Liver (tissue), 9 donors: ENCODE data around the gene NKX3-2. TPM values are rescaled to one million over a fixed set of nuclear protein-coding genes. Genes with fewer than 3 reads are reported as not detected.

Experiments used
- DNase-seq: peaks from one replicate; pipeline ENCODE4 v3.0.0-alpha.2; 2017; ENCODE audit warnings: low spot score
- H3K27ac ChIP-seq, 2 donors: one replicate each; pipeline ENCODE4 v1.7.0; 2013; ENCODE audit warnings: inconsistent platforms in 2 of 2, low read length in 2 of 2, control low read depth in 1 of 2, low read depth in 1 of 2, mild to moderate bottlenecking in 1 of 2
- H3K27me3 ChIP-seq, 4 donors: one replicate each; pipeline versions ENCODE4 v1.6.1 to v1.7.0; 2013; ENCODE audit warnings: low read length in 3 of 4, inconsistent platforms in 1 of 4, mild to moderate bottlenecking in 1 of 4, moderate library complexity in 1 of 4; ENCODE audit not compliant: control insufficient read depth in 4 of 4, insufficient read depth in 4 of 4
- H3K36me3 ChIP-seq, 4 donors: one replicate each; pipeline versions ENCODE4 v1.6.1 to v1.7.0; 2013; ENCODE audit warnings: low read length in 3 of 4, mild to moderate bottlenecking in 3 of 4, low read depth in 1 of 4, moderate library complexity in 1 of 4; ENCODE audit not compliant: control insufficient read depth in 4 of 4, insufficient read depth in 3 of 4
- H3K4me1 ChIP-seq, 4 donors: one replicate each; pipeline versions ENCODE4 v1.6.1 to v1.7.0; 2013; ENCODE audit warnings: low read length in 3 of 4, mild to moderate bottlenecking in 3 of 4, moderate library complexity in 1 of 4; ENCODE audit not compliant: control insufficient read depth in 4 of 4, insufficient read depth in 4 of 4
- H3K4me3 ChIP-seq, 3 donors: one replicate each; pipeline versions ENCODE4 v1.6.1 to v1.7.0; 2013; ENCODE audit warnings: low read length in 3 of 3, control low read depth in 1 of 3, low read depth in 1 of 3, mild to moderate bottlenecking in 1 of 3
- H3K9ac ChIP-seq, 2 donors: one replicate each; pipeline ENCODE4 v1.7.0; 2013; ENCODE audit warnings: low read length in 2 of 2, mild to moderate bottlenecking in 2 of 2, moderate library complexity in 2 of 2, control low read depth in 1 of 2, low read depth in 1 of 2
- H3K9me3 ChIP-seq, 4 donors: one replicate each; pipeline versions ENCODE4 v1.6.1 to v1.7.0; 2013; ENCODE audit warnings: low read length in 3 of 4; ENCODE audit not compliant: control insufficient read depth in 4 of 4
- ATF3 ChIP-seq: IDR thresholded peaks from 2 replicates; pipeline ENCODE4 v1.6.1; 2016; ENCODE audit warnings: antibody characterized with exemption
- CTCF ChIP-seq: fragments of 150-350 bp; IDR thresholded peaks from 2 replicates; pipeline ENCODE4 v1.5.1; 2017; ENCODE audit warnings: improper control_type of control experiment, low read depth, low read length; ENCODE audit not compliant: missing input control
- EGR1 ChIP-seq, 2 donors: IDR thresholded peaks; 2 replicates each; pipeline ENCODE4 v1.6.1; 2016 to 2018; ENCODE audit warnings: antibody characterized with exemption in 2 of 2, low read depth in 2 of 2
- FOXA1 ChIP-seq: IDR thresholded peaks from 2 replicates; pipeline ENCODE4 v1.6.1; 2016; ENCODE audit warnings: antibody characterized with exemption
- GABPA ChIP-seq, 2 donors: IDR thresholded peaks in 1 of 2; conservative IDR thresholded peaks in 1 of 2; 2 replicates each; pipeline ENCODE4 v1.6.1; 2016; ENCODE audit warnings: antibody characterized with exemption in 2 of 2, mild to moderate bottlenecking in 1 of 2, moderate library complexity in 1 of 2
- HNF4A ChIP-seq, 2 donors: conservative IDR thresholded peaks; 2 replicates each; pipeline ENCODE4 v1.6.1; 2016; ENCODE audit warnings: antibody characterized with exemption in 2 of 2, mild to moderate bottlenecking in 2 of 2
- HNF4G ChIP-seq: IDR thresholded peaks from 2 replicates; pipeline ENCODE4 v1.6.1; 2016; ENCODE audit warnings: antibody characterized with exemption
- JUND ChIP-seq, 2 donors: IDR thresholded peaks; 2 replicates each; pipeline ENCODE4 v1.6.1; 2016; ENCODE audit warnings: antibody characterized with exemption in 2 of 2
- MAX ChIP-seq: IDR thresholded peaks from 2 replicates; pipeline ENCODE4 v1.6.1; 2016; ENCODE audit warnings: antibody characterized with exemption
- NR2F2 ChIP-seq: IDR thresholded peaks from 2 replicates; pipeline ENCODE4 v1.6.1; 2016; ENCODE audit warnings: antibody characterized with exemption
- RAD21 ChIP-seq, 2 donors: IDR thresholded peaks; 2 replicates each; pipeline ENCODE4 v1.6.1; 2016; ENCODE audit warnings: antibody characterized with exemption in 2 of 2, mild to moderate bottlenecking in 2 of 2
- RXRA ChIP-seq, 2 donors: IDR thresholded peaks; 2 replicates each; pipeline ENCODE4 v1.6.1; 2017 to 2018; ENCODE audit warnings: antibody characterized with exemption in 2 of 2, mild to moderate bottlenecking in 1 of 2
- SP1 ChIP-seq: IDR thresholded peaks from 2 replicates; pipeline ENCODE4 v1.6.1; 2018; ENCODE audit warnings: antibody characterized with exemption, mild to moderate bottlenecking
- TAF1 ChIP-seq: conservative IDR thresholded peaks from 2 replicates; pipeline ENCODE4 v1.6.1; 2016; ENCODE audit warnings: antibody characterized with exemption, mild to moderate bottlenecking
- YY1 ChIP-seq: IDR thresholded peaks from 2 replicates; pipeline ENCODE4 v1.6.1; 2016; ENCODE audit warnings: antibody characterized with exemption, mild to moderate bottlenecking
- ZBTB33 ChIP-seq: IDR thresholded peaks from 2 replicates; pipeline ENCODE4 v1.6.1; 2016; ENCODE audit warnings: antibody characterized with exemption
- WGBS: extraction: QIAGEN DNeasy Blood & Tissue Kit; methylation state at CpG from one replicate; pipeline ENCODE4 v1.1.7; 2013; 5-methylcytosine and 5-hydroxymethylcytosine counted together
- polyA plus RNA-seq, 2 donors: library from polyadenylated mRNA; stranded (reverse) in 1 of 2; unstranded in 1 of 2; fragments of 200-250 nt in 1 of 2; fragments of >200 nt in 1 of 2; fragmentation: Nextera tagmentation in 1 of 2; extraction: Ambion mirVana in 1 of 2; gene quantifications; one replicate each; pipeline versions ENCODE4 v1.2.1 to v1.2.3, GENCODE V29; 2013 to 2015
- total RNA-seq, 2 donors: library from RNA; depleted of rRNA; stranded (reverse); fragments of >200 nt; gene quantifications; one replicate each; pipeline ENCODE4 v1.2.3, GENCODE V29; 2014
- donor health status: healthy.
- donor health status: healthy.
- donor health status: healthy.
- donor health status: healthy.
- donor health status: healthy.

The NKX3-2 gene
- total and polyA plus RNA-seq, 4 donors = not detected

GRCh38 chr4:13493793-13494192, 50.5 kb downstream of the NKX3-2 start:
- no peak for DNase-seq
- Histone ChIP-seq H3K4me1 (no peaks in the 10 kb centered on the region), H3K9ac (no peak overlapping the region), H3K27me3 (peaks cover 0 to 9% (median 1%) of the 10 kb centered on the region in 4 donors), H3K4me3 (no peak overlapping the region), H3K9me3 (peaks cover 0 to 5% (median 2%) of the 10 kb centered on the region in 4 donors), H3K27ac (no peak overlapping the region), H3K36me3 (no peaks in the 10 kb centered on the region)
- TF ChIP-seq JUND (IDR thresholded peaks at IDR 0.05) (no peak), ZBTB33 (no peak), RXRA (IDR thresholded peaks at IDR 0.05) (no peak), RAD21 (IDR thresholded peaks at IDR 0.05) (no peak), ATF3 (no peak), GABPA (IDR thresholded peaks at IDR 0.05 in 1 of 2, conservative IDR thresholded peaks at IDR 0.05 in 1 of 2) (no peak), EGR1 (IDR thresholded peaks at IDR 0.05; ENCODE audit: low read depth in 2 of 2) (no peak), HNF4A (conservative IDR thresholded peaks at IDR 0.05) (no peak), FOXA1 (no peak), TAF1 (no peak), SP1 (no peak), MAX (no peak), CTCF (no peak), NR2F2 (no peak), YY1 (no peak), HNF4G (no peak)

GRCh38 chr4:13492747-13493146, 51.6 kb downstream of the NKX3-2 start:
- no peak for TF ChIP-seq YY1
- no peak for TF ChIP-seq ATF3
- no peak for TF ChIP-seq NR2F2
- no peak for TF ChIP-seq FOXA1
- TF ChIP-seq SP1 = no peak
- TF ChIP-seq HNF4G = no peak
- no peak for TF ChIP-seq HNF4A (conservative IDR thresholded peaks at IDR 0.05)
- TF ChIP-seq CTCF = no peak
- H3K9ac ChIP-seq = no peak overlapping the region
- H3K36me3 ChIP-seq = no peaks in the 10 kb centered on the region
- WGBS = 77% methylated on average over 3 of the region's 3 CpGs
- no peak overlapping the region for H3K4me3 ChIP-seq
- no peak overlapping the region for H3K27ac ChIP-seq
- no peaks in the 10 kb centered on the region for H3K4me1 ChIP-seq
- no peak for DNase-seq
- peaks cover 0 to 5% (median 2%) of the 10 kb centered on the region in 4 donors for H3K9me3 ChIP-seq
- H3K27me3 ChIP-seq = peaks cover 0 to 9% (median 1%) of the 10 kb centered on the region in 4 donors

Other genes with a start within 250 kb of the NKX3-2 start
- gene RAB28, start 60.2 kb downstream of the NKX3-2 start, total RNA-seq = 1 to 10 TPM; 7.2 to 7.7 TPM
- gene RAB28, start 60.2 kb downstream of the NKX3-2 start, polyA plus RNA-seq = 1 to 10 TPM; 3.9 to 6.4 TPM
- gene BOD1L1, start 83.2 kb upstream of the NKX3-2 start, total RNA-seq = 10 to 100 TPM; 14.6 to 19.2 TPM
- 1 to 10 TPM; 4.1 to 5.9 TPM for gene BOD1L1, start 83.2 kb upstream of the NKX3-2 start, polyA plus RNA-seq